Neural cell (in vitro differentiated cells): ENCODE results near the gene MEP1A. TPM values are rescaled to one million over a fixed set of nuclear protein-coding genes. Genes with fewer than 3 reads are reported as not detected.

Experiments used
- H2AFZ ChIP-seq: fragments of 200-600, 300-800 bp; sonication (generic), shearing (Covaris generic); 2 replicates; pipeline ENCODE4 v1.6.0; 2014; ENCODE audit warnings: low read depth, mild to moderate bottlenecking, antibody characterized with exemption, low read length, moderate library complexity
- H3F3A ChIP-seq: fragments of 200-600 bp; shearing (Covaris generic); 2 replicates; pipeline ENCODE4 v1.6.1; 2016; ENCODE audit warnings: mild to moderate bottlenecking, moderate library complexity, mixed read lengths, antibody characterized with exemption, low read length; ENCODE audit not compliant: insufficient read depth, poor library complexity, severe bottlenecking
- H3K27ac ChIP-seq: fragments of 200-600, 300-800 bp; sonication (generic), shearing (Covaris generic); 2 replicates; pipeline ENCODE4 v1.5.1; 2014; ENCODE audit warnings: mild to moderate bottlenecking, low read length, moderate library complexity
- H3K27me3 ChIP-seq: fragments of 300-800, 200-600 bp; sonication (generic), shearing (Covaris generic); 2 replicates; pipeline ENCODE4 v1.6.0; 2014; ENCODE audit warnings: mild to moderate bottlenecking, low read depth, low read length, moderate library complexity; ENCODE audit not compliant: insufficient read depth
- H3K36me3 ChIP-seq: fragments of 300-800, 200-600 bp; sonication (generic), shearing (Covaris generic); 2 replicates; pipeline ENCODE4 v1.5.1; 2014; ENCODE audit warnings: mild to moderate bottlenecking, antibody characterized with exemption, low read length, moderate library complexity; ENCODE audit not compliant: insufficient read depth
- H3K4me2 ChIP-seq: fragments of 300-800, 200-600 bp; sonication (generic), shearing (Covaris generic); 2 replicates; pipeline ENCODE4 v1.6.0; 2014; ENCODE audit warnings: mild to moderate bottlenecking, low read length
- H3K4me3 ChIP-seq: fragments of 300-800, 200-600 bp; sonication (generic), shearing (Covaris generic); 2 replicates; pipeline ENCODE4 v1.5.1; 2014; ENCODE audit warnings: mild to moderate bottlenecking, low read length, moderate library complexity
- H3K79me2 ChIP-seq: fragments of 200-600 bp; shearing (Covaris generic); replicated peaks from 2 replicates; pipeline ENCODE4 v1.6.0; 2014; ENCODE audit warnings: mild to moderate bottlenecking, low read length, moderate library complexity; ENCODE audit not compliant: insufficient read depth
- H3K9ac ChIP-seq: fragments of 300-800, 200-600 bp; sonication (generic), shearing (Covaris generic); 2 replicates; pipeline ENCODE4 v1.6.1; 2016; ENCODE audit warnings: mild to moderate bottlenecking, low read length, mixed read lengths
- H3K9me2 ChIP-seq: fragments of 200-600 bp; shearing (Covaris generic); 2 replicates; pipeline ENCODE4 v1.6.1; 2016; ENCODE audit warnings: mild to moderate bottlenecking, low read length, mixed read lengths; ENCODE audit not compliant: insufficient read depth
- H3K9me3 ChIP-seq: fragments of 200-600, 300-800 bp; sonication (generic), shearing (Covaris generic); 2 replicates; pipeline ENCODE4 v1.6.1; 2016; ENCODE audit warnings: mild to moderate bottlenecking, mixed run types, low read length, moderate library complexity, mixed read lengths
- H4K20me1 ChIP-seq: fragments of 200-600 bp; shearing (Covaris generic); 2 replicates; pipeline ENCODE4 v1.6.1; 2016; ENCODE audit warnings: mild to moderate bottlenecking, mixed run types; ENCODE audit not compliant: insufficient read depth
- EP300 ChIP-seq: fragments of 450-650 bp; conservative IDR thresholded peaks from 2 replicates; pipeline ENCODE4 v1.6.1; 2014; ENCODE audit warnings: antibody characterized with exemption, mild to moderate bottlenecking, moderate library complexity; ENCODE audit not compliant: poor library complexity, severe bottlenecking
- EZH2 ChIP-seq: fragments of 200-600, 300-800 bp; shearing (Covaris generic), sonication (generic); IDR thresholded peaks from 2 replicates; pipeline ENCODE4 v1.6.1; 2014; ENCODE audit warnings: antibody characterized with exemption, low read length, borderline replicate concordance, mild to moderate bottlenecking; ENCODE audit not compliant: insufficient read depth, poor library complexity, severe bottlenecking
- MXI1 ChIP-seq: fragments of 450-650 bp; conservative IDR thresholded peaks from 2 replicates; pipeline ENCODE4 v1.6.1; 2014; ENCODE audit warnings: antibody characterized with exemption, mild to moderate bottlenecking; ENCODE audit not compliant: poor library complexity, severe bottlenecking
- POLR2AphosphoS5 ChIP-seq: IDR thresholded peaks from 2 replicates; pipeline ENCODE4 v1.6.1; 2012
- RAD21 ChIP-seq: fragments of 450-650 bp; conservative IDR thresholded peaks from 2 replicates; pipeline ENCODE4 v1.6.1; 2014; ENCODE audit warnings: antibody characterized with exemption, mild to moderate bottlenecking, moderate library complexity
- SMC3 ChIP-seq: fragments of 450-650 bp; conservative IDR thresholded peaks from 2 replicates; pipeline ENCODE4 v1.6.1; 2014; ENCODE audit warnings: antibody characterized with exemption, mild to moderate bottlenecking, moderate library complexity; ENCODE audit not compliant: poor library complexity
- TAF1 ChIP-seq: IDR thresholded peaks from 2 replicates; pipeline ENCODE4 v1.6.1; 2012; ENCODE audit warnings: low read depth
- polyA plus RNA-seq: library from polyadenylated mRNA; depleted of rRNA; stranded (reverse); fragments of >200 nt; gene quantifications from 2 replicates; pipeline ENCODE4 v1.2.3, GENCODE V29; 2014
- TF ChIP-seq, protein P1 (sequence below): IDR thresholded peaks from 2 replicates; pipeline ENCODE4 v1.6.1; 2012; ENCODE audit warnings: borderline replicate concordance

The MEP1A gene
- polyA plus RNA-seq, 1 donor from 2014 or later = not detected

DNA sequence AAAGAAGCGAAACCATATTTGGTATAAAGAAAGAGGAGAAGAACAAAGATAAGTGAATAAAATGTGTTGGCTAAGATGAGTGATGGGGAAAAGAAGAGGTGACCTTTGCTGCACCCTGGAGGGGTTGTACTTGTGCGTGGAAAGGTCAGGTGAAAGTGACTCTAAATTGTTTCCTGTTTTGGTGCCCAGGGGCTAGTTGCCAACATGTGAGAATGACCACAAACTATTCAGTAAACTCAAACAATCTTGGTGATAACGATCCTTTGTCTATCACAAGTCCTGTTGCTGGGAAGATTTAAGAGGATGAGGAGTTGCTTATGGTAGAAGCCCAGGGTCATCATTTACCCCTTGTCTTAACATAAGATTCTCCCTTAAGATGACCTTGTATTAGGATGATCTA is 70.6 kb downstream of the MEP1A start:
- Histone ChIP-seq H4K20me1 (no peaks in the 10 kb centered on the region), H3K79me2 (no peaks in the 10 kb centered on the region), H3F3A (no peaks in the 10 kb centered on the region), H3K9me2 (no peaks in the 10 kb centered on the region), H2AFZ (no peak overlapping the region), H3K9ac (no peak overlapping the region), H3K27me3 (no peaks in the 10 kb centered on the region), H3K27ac (no peak overlapping the region), H3K4me3 (no peak overlapping the region), H3K9me3 (no peaks in the 10 kb centered on the region), H3K4me2 (no peak overlapping the region), H3K36me3 (no peaks in the 10 kb centered on the region)
- TF ChIP-seq MXI1 (no peak), SMC3 (no peak), EP300 (no peak), TAF1 (no peak), RAD21 (no peak)
- TF ChIP-seq, protein P1, sequence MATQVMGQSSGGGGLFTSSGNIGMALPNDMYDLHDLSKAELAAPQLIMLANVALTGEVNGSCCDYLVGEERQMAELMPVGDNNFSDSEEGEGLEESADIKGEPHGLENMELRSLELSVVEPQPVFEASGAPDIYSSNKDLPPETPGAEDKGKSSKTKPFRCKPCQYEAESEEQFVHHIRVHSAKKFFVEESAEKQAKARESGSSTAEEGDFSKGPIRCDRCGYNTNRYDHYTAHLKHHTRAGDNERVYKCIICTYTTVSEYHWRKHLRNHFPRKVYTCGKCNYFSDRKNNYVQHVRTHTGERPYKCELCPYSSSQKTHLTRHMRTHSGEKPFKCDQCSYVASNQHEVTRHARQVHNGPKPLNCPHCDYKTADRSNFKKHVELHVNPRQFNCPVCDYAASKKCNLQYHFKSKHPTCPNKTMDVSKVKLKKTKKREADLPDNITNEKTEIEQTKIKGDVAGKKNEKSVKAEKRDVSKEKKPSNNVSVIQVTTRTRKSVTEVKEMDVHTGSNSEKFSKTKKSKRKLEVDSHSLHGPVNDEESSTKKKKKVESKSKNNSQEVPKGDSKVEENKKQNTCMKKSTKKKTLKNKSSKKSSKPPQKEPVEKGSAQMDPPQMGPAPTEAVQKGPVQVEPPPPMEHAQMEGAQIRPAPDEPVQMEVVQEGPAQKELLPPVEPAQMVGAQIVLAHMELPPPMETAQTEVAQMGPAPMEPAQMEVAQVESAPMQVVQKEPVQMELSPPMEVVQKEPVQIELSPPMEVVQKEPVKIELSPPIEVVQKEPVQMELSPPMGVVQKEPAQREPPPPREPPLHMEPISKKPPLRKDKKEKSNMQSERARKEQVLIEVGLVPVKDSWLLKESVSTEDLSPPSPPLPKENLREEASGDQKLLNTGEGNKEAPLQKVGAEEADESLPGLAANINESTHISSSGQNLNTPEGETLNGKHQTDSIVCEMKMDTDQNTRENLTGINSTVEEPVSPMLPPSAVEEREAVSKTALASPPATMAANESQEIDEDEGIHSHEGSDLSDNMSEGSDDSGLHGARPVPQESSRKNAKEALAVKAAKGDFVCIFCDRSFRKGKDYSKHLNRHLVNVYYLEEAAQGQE = no peak

DNA sequence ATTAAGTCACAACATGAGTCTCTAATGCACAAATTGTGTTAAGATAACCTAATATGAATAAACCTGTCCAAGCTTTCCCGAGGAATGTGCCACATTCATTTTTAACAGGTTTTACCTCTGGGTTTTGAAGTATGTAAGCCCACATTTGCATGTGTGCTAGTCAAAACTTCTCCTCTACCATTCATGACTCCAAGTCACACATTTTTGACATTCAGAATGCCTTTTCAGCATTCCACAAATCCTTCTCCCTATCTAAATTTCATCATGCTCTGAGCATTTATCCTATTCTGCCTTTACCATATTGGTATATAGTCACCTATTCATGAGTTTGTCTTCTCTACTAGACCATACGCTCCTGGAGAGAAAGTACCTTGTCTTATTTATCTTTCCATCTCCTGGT is 72.0 kb downstream of the MEP1A start:
- Histone ChIP-seq H3K4me2 (no peak overlapping the region), H3K27ac (no peak overlapping the region), H3K36me3 (no peaks in the 10 kb centered on the region), H3K9ac (no peak overlapping the region), H3K9me3 (no peaks in the 10 kb centered on the region), H3K79me2 (no peaks in the 10 kb centered on the region), H3K4me3 (no peak overlapping the region), H3K9me2 (no peaks in the 10 kb centered on the region), H2AFZ (no peak overlapping the region), H4K20me1 (no peaks in the 10 kb centered on the region), H3F3A (no peaks in the 10 kb centered on the region), H3K27me3 (no peaks in the 10 kb centered on the region)
- TF ChIP-seq RAD21 (no peak), POLR2AphosphoS5 (no peak), MXI1 (no peak), SMC3 (no peak), TAF1 (no peak), EZH2 (no peak), EP300 (no peak)
- TF ChIP-seq, protein P1 = no peak
